ENCODE results near the gene FOXI1.
A peak's percentile ranks its signal among the peaks of the same experiment; 100 is the strongest.

The FOXI1 gene

GRCh38 chr5:170105642-170106611 lies at the start of gene FOXI1:
Gene FOXI1, plus strand, starts transcription at chr5:170105897. Its CDS starts 61 bp downstream, at chr5:170105958.
- no peak for DNase-seq (ENCODE audit: low spot score)

- DNase-seq (ENCODE audit: low spot score): no peak
Measured at GRCh38 chr5:170056561-170057267, 49.0 kb upstream of the FOXI1 start.

DNA sequence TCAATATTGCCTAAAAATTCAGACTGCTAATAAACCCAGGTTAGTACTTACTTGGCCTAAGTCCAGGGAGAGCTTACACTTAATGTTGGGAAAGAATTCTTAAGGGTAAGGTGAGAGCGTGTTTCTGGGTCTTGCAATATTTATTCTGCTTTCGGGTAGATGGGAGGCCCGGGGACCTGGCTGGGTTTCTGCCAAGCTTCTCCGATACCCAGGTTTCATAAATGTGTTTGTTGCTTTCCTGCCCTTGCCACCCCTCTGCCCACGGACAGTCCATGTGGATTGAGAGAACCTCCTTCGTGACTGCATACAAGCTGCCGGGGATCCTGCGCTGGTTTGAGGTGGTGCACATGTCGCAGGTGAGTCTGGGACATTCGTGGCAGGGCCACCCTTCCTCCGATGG lies 48.4 kb upstream of the FOXI1 start:
- DNase-seq (ENCODE audit: low spot score): no peak

DNA sequence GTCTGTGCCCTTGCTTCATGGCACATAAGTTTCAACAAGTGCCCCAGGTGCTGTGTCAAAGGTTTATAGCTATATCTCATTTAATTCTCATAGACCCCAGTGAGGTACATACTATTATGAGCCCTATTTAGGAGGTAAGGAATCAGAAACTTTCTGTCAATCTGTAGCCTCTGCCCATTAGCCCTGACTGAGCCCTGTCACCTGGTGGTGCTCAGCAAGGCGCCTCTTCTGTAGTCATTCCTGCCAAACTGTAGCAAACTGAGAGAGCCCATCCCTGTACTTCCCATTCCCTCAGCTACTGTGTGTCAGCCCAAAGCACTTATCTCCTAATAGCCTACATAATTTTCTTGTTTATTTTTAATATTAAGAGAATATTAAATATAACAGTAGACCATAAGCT lies 46.5 kb upstream of the FOXI1 start:
- DNase-seq (ENCODE audit: low spot score): no peak

GRCh38 chr5:170067152-170067551 lies 38.5 kb upstream of the FOXI1 start:
- DNase-seq (ENCODE audit: low spot score): no peak

- DNase-seq (ENCODE audit: low spot score): no peak
Measured at GRCh38 chr5:170067574-170068170, 38.0 kb upstream of the FOXI1 start.

- DNase-seq (ENCODE audit: low spot score): no peak
Measured at GRCh38 chr5:170069512-170069911, 36.2 kb upstream of the FOXI1 start.

- peak; percentile 10 for DNase-seq (ENCODE audit: low spot score)
Measured at GRCh38 chr5:170070556-170071412, 34.9 kb upstream of the FOXI1 start.

- DNase-seq (ENCODE audit: low spot score): no peak
Measured at GRCh38 chr5:170071748-170072147, 33.9 kb upstream of the FOXI1 start.

DNA sequence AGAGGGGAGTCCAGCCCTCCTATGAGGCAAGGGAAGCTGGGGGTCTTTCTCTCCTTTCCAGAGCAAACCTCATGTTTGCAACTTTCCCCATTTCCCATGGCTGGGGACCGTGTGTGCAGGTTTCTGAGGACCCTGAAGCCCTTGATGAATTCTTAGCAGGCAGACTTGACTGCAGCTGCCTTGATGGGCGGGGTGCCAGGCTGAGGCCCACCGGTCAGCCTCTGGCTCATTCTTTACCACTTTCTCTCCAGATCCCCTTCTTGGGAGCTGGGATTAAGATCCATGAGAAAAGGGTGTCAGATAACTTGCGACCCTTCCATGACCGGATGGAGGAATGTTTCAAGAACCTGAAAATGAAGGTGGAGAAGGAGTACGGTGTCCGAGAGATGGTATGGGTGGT lies 30.0 kb upstream of the FOXI1 start:
- DNase-seq (ENCODE audit: low spot score): no peak

- DNase-seq (ENCODE audit: low spot score): no peak
Measured at GRCh38 chr5:170076211-170076610, 29.5 kb upstream of the FOXI1 start.

DNA sequence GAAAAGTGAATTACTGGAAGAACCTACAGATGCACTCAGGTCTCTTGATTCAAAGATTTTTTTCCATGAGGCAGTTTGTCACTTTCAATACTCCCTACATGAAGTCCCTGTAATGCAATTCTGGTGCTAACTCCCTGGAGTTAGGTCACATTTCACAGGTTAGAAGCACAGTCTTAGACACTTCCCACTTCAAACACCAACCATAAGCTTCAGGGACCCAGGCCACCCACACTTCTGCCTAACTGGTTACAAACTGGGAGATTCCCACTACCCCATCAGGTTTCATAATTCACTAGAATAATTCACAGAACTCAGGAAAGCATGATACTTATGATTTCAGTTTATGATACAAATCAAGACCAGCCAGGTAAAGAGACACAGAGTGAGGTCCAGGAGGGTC lies 29.0 kb upstream of the FOXI1 start:
- DNase-seq (ENCODE audit: low spot score): no peak

DNA sequence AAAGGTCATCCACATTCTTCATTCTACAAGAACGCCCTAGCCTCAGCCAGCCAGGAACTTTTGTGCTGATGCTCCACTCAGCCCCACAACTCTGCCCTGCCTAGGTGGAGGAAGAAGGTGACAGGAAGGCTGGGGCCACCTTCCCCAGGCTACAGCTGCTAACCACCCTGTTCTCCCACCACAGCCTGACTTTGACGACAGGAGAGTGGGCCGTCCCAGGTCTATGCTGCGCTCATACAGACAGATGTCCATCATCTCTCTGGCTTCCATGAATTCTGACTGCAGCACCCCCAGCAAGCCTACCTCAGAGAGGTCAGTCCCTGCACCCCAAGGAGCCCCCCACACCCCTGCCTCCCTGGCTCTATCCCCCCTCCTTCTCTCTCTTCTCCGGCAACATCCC lies 28.2 kb upstream of the FOXI1 start:
- no peak for DNase-seq (ENCODE audit: low spot score)

DNA sequence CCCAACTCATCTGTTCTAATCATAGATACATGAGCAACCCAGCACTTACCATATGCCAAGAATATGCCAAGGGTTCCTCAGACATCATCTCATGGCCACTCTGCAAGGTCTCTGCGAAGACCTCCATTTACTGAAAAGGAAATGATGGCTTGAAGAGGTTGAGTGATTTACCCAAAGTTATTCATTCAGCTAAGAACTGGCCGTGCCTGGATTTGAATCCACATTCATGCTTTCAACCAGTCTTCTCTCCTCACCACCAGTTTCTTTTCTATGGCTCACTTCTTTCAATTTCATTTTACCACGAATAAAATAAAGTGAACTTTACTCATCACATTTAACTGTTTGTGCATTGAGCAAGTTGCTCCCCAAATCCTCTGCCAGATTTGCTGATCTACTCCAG lies 27.2 kb upstream of the FOXI1 start:
- no peak for DNase-seq (ENCODE audit: low spot score)

- DNase-seq (ENCODE audit: low spot score): no peak
Measured at GRCh38 chr5:170078931-170079330, 26.8 kb upstream of the FOXI1 start.

DNA sequence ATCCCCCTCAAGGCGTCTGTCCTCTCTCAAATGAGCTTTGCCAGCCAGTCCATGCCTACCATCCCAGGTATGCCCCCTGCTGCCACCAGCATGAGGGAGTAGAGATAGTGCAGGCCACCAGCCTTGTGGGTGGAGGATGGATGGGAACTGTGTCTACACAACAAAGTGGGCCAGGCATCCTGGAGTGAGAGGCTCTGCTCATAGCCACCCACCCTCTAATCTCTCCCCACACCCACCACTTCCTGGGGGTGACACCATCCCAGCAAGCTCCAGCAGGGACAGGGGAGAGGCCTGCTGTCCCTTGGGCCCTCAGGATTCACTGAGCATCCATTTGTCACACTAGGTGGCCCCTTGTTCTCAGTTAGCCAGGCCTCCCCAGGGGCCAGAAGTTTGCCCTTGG lies 25.5 kb upstream of the FOXI1 start:
- DNase-seq (ENCODE audit: low spot score): no peak

GRCh38 chr5:170080786-170081445 lies 24.8 kb upstream of the FOXI1 start:
- no peak for DNase-seq (ENCODE audit: low spot score)

DNA sequence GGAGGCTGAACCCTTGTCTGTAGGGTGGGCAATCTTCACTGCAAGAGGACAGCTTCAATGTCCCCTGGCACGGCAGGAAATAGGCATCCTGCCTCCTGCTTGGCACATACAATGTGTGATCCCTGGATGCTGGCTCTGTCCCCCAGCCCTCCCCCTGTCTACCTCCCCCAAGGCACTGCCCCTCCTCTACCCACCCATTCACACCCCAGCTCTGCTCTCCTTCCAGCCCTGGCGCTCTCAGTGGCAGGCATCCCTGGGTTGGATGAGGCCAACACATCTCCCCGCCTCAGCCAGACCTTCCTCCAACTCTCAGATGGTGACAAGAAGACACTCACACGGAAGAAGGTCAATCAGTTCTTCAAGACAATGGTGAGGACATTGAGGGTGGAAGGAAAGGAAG lies 24.1 kb upstream of the FOXI1 start:
- DNase-seq (ENCODE audit: low spot score): no peak

- DNase-seq (ENCODE audit: low spot score): no peak
Measured at GRCh38 chr5:170082701-170083100, 23.0 kb upstream of the FOXI1 start.

- no peak for DNase-seq (ENCODE audit: low spot score)
Measured at GRCh38 chr5:170087168-170087817, 18.4 kb upstream of the FOXI1 start.
